Keratinocyte (primary cell): ENCODE data around the gene PPRC1. TPM values are rescaled to one million over a fixed set of nuclear protein-coding genes. Genes with fewer than 3 reads are reported as not detected.

Experiments
- DNase-seq: peaks from one replicate; pipeline ENCODE4 v3.0.0-alpha.2; 2011; ENCODE audit warnings: low read depth, missing footprints, low spot score
- FAIRE-seq: peaks from 2 replicates; lab custom pipeline; 2011; peaks lifted over from hg19 to GRCh38; lab: Jason Lieb, UNC
- H2AFZ ChIP-seq: 2 replicates; pipeline ENCODE4 v1.6.0; 2012; ENCODE audit warnings: low read length, control low read depth, inconsistent platforms; ENCODE audit not compliant: control insufficient read depth
- H3K27ac ChIP-seq: 2 replicates; pipeline ENCODE4 v1.5.1; 2011; ENCODE audit warnings: low read length; ENCODE audit not compliant: control insufficient read depth, insufficient read depth
- H3K27me3 ChIP-seq: 3 replicates; pipeline ENCODE4 v1.6.0; 2011; ENCODE audit warnings: low read length; ENCODE audit not compliant: control insufficient read depth, insufficient read depth; ENCODE audit errors: extremely low read depth
- H3K36me3 ChIP-seq, 2 experiments: 2 replicates in 1 of 2; 3 replicates in 1 of 2; pipeline ENCODE4 v1.5.1; 2011; ENCODE audit warnings: low read length in 2 of 2, mild to moderate bottlenecking in 1 of 2; ENCODE audit not compliant: control insufficient read depth in 2 of 2, insufficient read depth in 2 of 2; ENCODE audit errors: extremely low read depth in 1 of 2
- H3K4me1 ChIP-seq: 3 replicates; pipeline ENCODE4 v1.5.1; 2011; ENCODE audit warnings: low read length; ENCODE audit not compliant: control insufficient read depth, insufficient read depth; ENCODE audit errors: extremely low read depth
- H3K4me2 ChIP-seq: 3 replicates; pipeline ENCODE4 v1.6.0; 2011; ENCODE audit warnings: low read depth, low read length; ENCODE audit not compliant: control insufficient read depth, insufficient read depth; ENCODE audit errors: extremely low read depth
- H3K4me3 ChIP-seq, 3 experiments: fragments of 200-600 bp in 1 of 3; sonication (generic) in 1 of 3; 2 replicates in 2 of 3; 3 replicates in 1 of 3; pipeline ENCODE4 v1.5.1; 2011 to 2016; ENCODE audit warnings: low read length in 3 of 3, mild to moderate bottlenecking in 3 of 3, control low read depth in 2 of 3, inconsistent platforms in 1 of 3, low read depth in 1 of 3, mixed read lengths in 1 of 3, mixed run types in 1 of 3, moderate library complexity in 1 of 3; ENCODE audit not compliant: control insufficient read depth in 2 of 3, insufficient read depth in 2 of 3; ENCODE audit errors: extremely low read depth in 1 of 3
- H3K79me2 ChIP-seq: 2 replicates; pipeline ENCODE4 v1.6.0; 2012; ENCODE audit warnings: low read length; ENCODE audit not compliant: control insufficient read depth, insufficient read depth
- H3K9ac ChIP-seq: 3 replicates; pipeline ENCODE4 v1.6.0; 2011; ENCODE audit warnings: low read length; ENCODE audit not compliant: control insufficient read depth, insufficient read depth; ENCODE audit errors: extremely low read depth
- H3K9me1 ChIP-seq: 3 replicates; pipeline ENCODE4 v1.6.0; 2011; ENCODE audit warnings: low read length; ENCODE audit not compliant: control insufficient read depth, insufficient read depth; ENCODE audit errors: extremely low read depth
- H3K9me3 ChIP-seq: 2 replicates; pipeline ENCODE4 v1.5.1; 2012; ENCODE audit warnings: low read depth, low read length; ENCODE audit not compliant: control insufficient read depth
- H4K20me1 ChIP-seq: 3 replicates; pipeline ENCODE4 v1.6.0; 2011; ENCODE audit warnings: low read length; ENCODE audit not compliant: control insufficient read depth, insufficient read depth; ENCODE audit errors: extremely low read depth
- CTCF ChIP-seq, 3 experiments: IDR thresholded peaks in 1 of 3; conservative IDR thresholded peaks in 1 of 3; optimal IDR thresholded peaks in 1 of 3; 2 replicates in 2 of 3; 3 replicates in 1 of 3; pipeline versions ENCODE3 to v1.5.1; 2011; ENCODE audit warnings: low read length in 3 of 3, mild to moderate bottlenecking in 3 of 3, moderate library complexity in 2 of 3, control low read depth in 1 of 3, inconsistent platforms in 1 of 3; ENCODE audit not compliant: insufficient read depth in 2 of 3; ENCODE audit errors: extremely low read depth in 1 of 3
- EZH2 ChIP-seq: IDR thresholded peaks from one replicate; pipeline ENCODE4 v1.6.1; 2012; ENCODE audit warnings: inconsistent platforms, mild to moderate bottlenecking, low read length, moderate library complexity
- dilution Hi-C: fragments of 300-500 bp; cut with MboI; formaldehyde crosslinking; loops from one replicate; pipeline ENCODE4 v1.7.0; 2020; ENCODE audit warnings: low sequenced_read_pairs; ENCODE audit not compliant: extremely low pct_ligation_motif_present
- polyA plus RNA-seq, 5 experiments: library from polyadenylated mRNA; depleted of rRNA in 3 of 5; stranded (reverse) in 3 of 5; stranded (forward) in 1 of 5; unstranded in 1 of 5; fragments of >200 nt; gene quantifications; 1 replicate in 1 of 5; 2 replicates in 3 of 5; 3 replicates in 1 of 5; pipeline versions ENCODE4 v1.2.1 to v1.2.3, GENCODE V29; 2011 to 2012; ENCODE audit warnings: missing spikeins in 2 of 5, low read depth in 1 of 5, low replicate concordance in 1 of 5

PPRC1 gene
- polyA plus RNA-seq, 1 donor (not counting 4 experiments of a cell fraction or from before 2014, with no cell fraction given) = 17.9 TPM

GRCh38 chr10:102153093-102153620 lies 20.3 kb downstream of the PPRC1 start:
- Histone ChIP-seq H3K79me2 (peaks cover 63% of the 10 kb centered on the region), H3K4me1 (peaks cover 26% of the 10 kb centered on the region), H3K9ac (peak overlapping the region; percentile 99), H4K20me1 (peaks cover 19% of the 10 kb centered on the region), H2AFZ (no peak overlapping the region), H3K9me3 (no peaks in the 10 kb centered on the region), H3K36me3 (peaks cover 21 to 43% of the 10 kb centered on the region in 2 experiments), H3K4me3 (peak overlapping the region; percentile 72 to 98 (median 93)), H3K9me1 (no peaks in the 10 kb centered on the region), H3K27me3 (no peaks in the 10 kb centered on the region), H3K27ac (peak overlapping the region; percentile 99), H3K4me2 (peak overlapping the region; percentile 95)
- TF ChIP-seq EZH2 = no peak
- no peak for TF ChIP-seq CTCF (optimal IDR thresholded peaks at IDR 0.05 in 1 of 3, IDR thresholded peaks at IDR 0.05 in 1 of 3, conservative IDR thresholded peaks at IDR 0.05 in 1 of 3; ENCODE audit: extremely low read depth in 1 of 3, insufficient read depth in 2 of 3, low read length in 3 of 3)
- no peak for FAIRE-seq
- no peak for DNase-seq
- dilution Hi-C loops = no loop called here

- TF ChIP-seq CTCF (optimal IDR thresholded peaks at IDR 0.05 in 1 of 3, IDR thresholded peaks at IDR 0.05 in 1 of 3, conservative IDR thresholded peaks at IDR 0.05 in 1 of 3; ENCODE audit: extremely low read depth in 1 of 3, insufficient read depth in 2 of 3, low read length in 3 of 3) (no peak), EZH2 (no peak)
These were observed 21.8 kb downstream of the PPRC1 start for GRCh38 chr10:102154466-102155116.

More at GRCh38 chr10:102154466-102155116, 21.8 kb downstream of the PPRC1 start:
- H4K20me1 ChIP-seq = peaks cover 19% of the 10 kb centered on the region
- no peaks in the 10 kb centered on the region for H3K9me3 ChIP-seq
- no peaks in the 10 kb centered on the region for H3K27me3 ChIP-seq
- no peak for DNase-seq
- H3K36me3 ChIP-seq = peaks cover 19 to 38% of the 10 kb centered on the region in 2 experiments
- no peak overlapping the region for H3K9ac ChIP-seq
- no peak overlapping the region for H3K4me2 ChIP-seq
- H3K27ac ChIP-seq = no peak overlapping the region
- H3K4me1 ChIP-seq = peaks cover 26% of the 10 kb centered on the region
- FAIRE-seq = no peak
- peaks cover 55% of the 10 kb centered on the region for H3K79me2 ChIP-seq
- no peak overlapping the region for H2AFZ ChIP-seq
- dilution Hi-C loops = no loop called here
- H3K9me1 ChIP-seq = no peaks in the 10 kb centered on the region
- H3K4me3 ChIP-seq = no peak overlapping the region
